GM12891 (cell line): ENCODE data around the gene TMCO4.

Experiments used
- POLR2A ChIP-seq: IDR thresholded peaks from 2 replicates; pipeline ENCODE4 v1.6.1; 2011; ENCODE audit warnings: low read depth, low read length, control low read depth
- POLR2AphosphoS5 ChIP-seq: IDR thresholded peaks from 2 replicates; pipeline ENCODE4 v1.6.1; 2011; ENCODE audit warnings: low read depth, low read length, control low read depth

DNA sequence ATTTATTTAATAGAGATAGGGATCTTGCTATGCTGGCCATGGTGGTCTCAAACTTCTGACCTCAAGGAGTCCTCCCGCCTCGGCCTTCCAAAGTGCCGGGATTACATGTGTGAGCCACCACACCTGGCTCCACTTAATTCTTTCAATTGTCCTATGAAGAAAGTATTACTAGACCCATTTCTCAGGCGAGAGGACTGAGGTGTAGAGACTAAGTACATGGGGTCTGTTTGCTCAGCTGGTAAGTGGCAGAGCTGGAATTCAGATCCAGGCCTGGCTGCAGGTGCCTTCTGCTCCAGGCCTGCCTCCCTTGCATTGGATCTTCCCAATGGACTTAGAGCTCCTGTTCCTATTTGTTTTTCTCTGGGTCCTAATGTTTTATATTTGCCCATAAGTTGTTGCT is 79.5 kb downstream of the TMCO4 start:
- TF ChIP-seq POLR2A = no peak
- TF ChIP-seq POLR2AphosphoS5 = no peak
